Liver (tissue), 9 donors: ENCODE measurements around the gene ZNF878. TPM values are rescaled to one million over a fixed set of nuclear protein-coding genes. Genes with fewer than 3 reads are reported as not detected.

ENCODE experiments used
- DNase-seq: peaks from one replicate; pipeline ENCODE4 v3.0.0-alpha.2; 2017; ENCODE audit warnings: low spot score
- H3K27ac ChIP-seq, 2 donors: one replicate each; pipeline ENCODE4 v1.7.0; 2013; ENCODE audit warnings: inconsistent platforms in 2 of 2, low read length in 2 of 2, control low read depth in 1 of 2, low read depth in 1 of 2, mild to moderate bottlenecking in 1 of 2
- H3K27me3 ChIP-seq, 4 donors: one replicate each; pipeline versions ENCODE4 v1.6.1 to v1.7.0; 2013; ENCODE audit warnings: low read length in 3 of 4, inconsistent platforms in 1 of 4, mild to moderate bottlenecking in 1 of 4, moderate library complexity in 1 of 4; ENCODE audit not compliant: control insufficient read depth in 4 of 4, insufficient read depth in 4 of 4
- H3K36me3 ChIP-seq, 4 donors: one replicate each; pipeline versions ENCODE4 v1.6.1 to v1.7.0; 2013; ENCODE audit warnings: low read length in 3 of 4, mild to moderate bottlenecking in 3 of 4, low read depth in 1 of 4, moderate library complexity in 1 of 4; ENCODE audit not compliant: control insufficient read depth in 4 of 4, insufficient read depth in 3 of 4
- H3K4me1 ChIP-seq, 4 donors: one replicate each; pipeline versions ENCODE4 v1.6.1 to v1.7.0; 2013; ENCODE audit warnings: low read length in 3 of 4, mild to moderate bottlenecking in 3 of 4, moderate library complexity in 1 of 4; ENCODE audit not compliant: control insufficient read depth in 4 of 4, insufficient read depth in 4 of 4
- H3K4me3 ChIP-seq, 3 donors: one replicate each; pipeline versions ENCODE4 v1.6.1 to v1.7.0; 2013; ENCODE audit warnings: low read length in 3 of 3, control low read depth in 1 of 3, low read depth in 1 of 3, mild to moderate bottlenecking in 1 of 3
- H3K9ac ChIP-seq, 2 donors: one replicate each; pipeline ENCODE4 v1.7.0; 2013; ENCODE audit warnings: low read length in 2 of 2, mild to moderate bottlenecking in 2 of 2, moderate library complexity in 2 of 2, control low read depth in 1 of 2, low read depth in 1 of 2
- H3K9me3 ChIP-seq, 4 donors: one replicate each; pipeline versions ENCODE4 v1.6.1 to v1.7.0; 2013; ENCODE audit warnings: low read length in 3 of 4; ENCODE audit not compliant: control insufficient read depth in 4 of 4
- ATF3 ChIP-seq: IDR thresholded peaks from 2 replicates; pipeline ENCODE4 v1.6.1; 2016; ENCODE audit warnings: antibody characterized with exemption
- CTCF ChIP-seq: fragments of 150-350 bp; IDR thresholded peaks from 2 replicates; pipeline ENCODE4 v1.5.1; 2017; ENCODE audit warnings: improper control_type of control experiment, low read depth, low read length; ENCODE audit not compliant: missing input control
- EGR1 ChIP-seq, 2 donors: IDR thresholded peaks; 2 replicates each; pipeline ENCODE4 v1.6.1; 2016 to 2018; ENCODE audit warnings: antibody characterized with exemption in 2 of 2, low read depth in 2 of 2
- FOXA1 ChIP-seq: IDR thresholded peaks from 2 replicates; pipeline ENCODE4 v1.6.1; 2016; ENCODE audit warnings: antibody characterized with exemption
- FOXA2 ChIP-seq: IDR thresholded peaks from 2 replicates; pipeline ENCODE4 v1.6.1; 2016; ENCODE audit warnings: antibody characterized with exemption
- GABPA ChIP-seq, 2 donors: IDR thresholded peaks in 1 of 2; conservative IDR thresholded peaks in 1 of 2; 2 replicates each; pipeline ENCODE4 v1.6.1; 2016; ENCODE audit warnings: antibody characterized with exemption in 2 of 2, mild to moderate bottlenecking in 1 of 2, moderate library complexity in 1 of 2
- HNF4A ChIP-seq, 2 donors: conservative IDR thresholded peaks; 2 replicates each; pipeline ENCODE4 v1.6.1; 2016; ENCODE audit warnings: antibody characterized with exemption in 2 of 2, mild to moderate bottlenecking in 2 of 2
- HNF4G ChIP-seq: IDR thresholded peaks from 2 replicates; pipeline ENCODE4 v1.6.1; 2016; ENCODE audit warnings: antibody characterized with exemption
- JUND ChIP-seq, 2 donors: IDR thresholded peaks; 2 replicates each; pipeline ENCODE4 v1.6.1; 2016; ENCODE audit warnings: antibody characterized with exemption in 2 of 2
- MAX ChIP-seq: IDR thresholded peaks from 2 replicates; pipeline ENCODE4 v1.6.1; 2016; ENCODE audit warnings: antibody characterized with exemption
- NR2F2 ChIP-seq: IDR thresholded peaks from 2 replicates; pipeline ENCODE4 v1.6.1; 2016; ENCODE audit warnings: antibody characterized with exemption
- RAD21 ChIP-seq, 2 donors: IDR thresholded peaks; 2 replicates each; pipeline ENCODE4 v1.6.1; 2016; ENCODE audit warnings: antibody characterized with exemption in 2 of 2, mild to moderate bottlenecking in 2 of 2
- REST ChIP-seq: IDR thresholded peaks from 2 replicates; pipeline ENCODE4 v1.6.1; 2016; ENCODE audit warnings: antibody characterized with exemption, mild to moderate bottlenecking
- RXRA ChIP-seq, 2 donors: IDR thresholded peaks; 2 replicates each; pipeline ENCODE4 v1.6.1; 2017 to 2018; ENCODE audit warnings: antibody characterized with exemption in 2 of 2, mild to moderate bottlenecking in 1 of 2
- SP1 ChIP-seq: IDR thresholded peaks from 2 replicates; pipeline ENCODE4 v1.6.1; 2018; ENCODE audit warnings: antibody characterized with exemption, mild to moderate bottlenecking
- TAF1 ChIP-seq: conservative IDR thresholded peaks from 2 replicates; pipeline ENCODE4 v1.6.1; 2016; ENCODE audit warnings: antibody characterized with exemption, mild to moderate bottlenecking
- YY1 ChIP-seq: IDR thresholded peaks from 2 replicates; pipeline ENCODE4 v1.6.1; 2016; ENCODE audit warnings: antibody characterized with exemption, mild to moderate bottlenecking
- ZBTB33 ChIP-seq: IDR thresholded peaks from 2 replicates; pipeline ENCODE4 v1.6.1; 2016; ENCODE audit warnings: antibody characterized with exemption
- WGBS: extraction: QIAGEN DNeasy Blood & Tissue Kit; methylation state at CpG from one replicate; pipeline ENCODE4 v1.1.7; 2013; 5-methylcytosine and 5-hydroxymethylcytosine counted together
- polyA plus RNA-seq, 2 donors: library from polyadenylated mRNA; stranded (reverse) in 1 of 2; unstranded in 1 of 2; fragments of 200-250 nt in 1 of 2; fragments of >200 nt in 1 of 2; fragmentation: Nextera tagmentation in 1 of 2; extraction: Ambion mirVana in 1 of 2; gene quantifications; one replicate each; pipeline versions ENCODE4 v1.2.1 to v1.2.3, GENCODE V29; 2013 to 2015
- total RNA-seq, 2 donors: library from RNA; depleted of rRNA; stranded (reverse); fragments of >200 nt; gene quantifications; one replicate each; pipeline ENCODE4 v1.2.3, GENCODE V29; 2014
- donor health status: healthy.
- donor health status: healthy.
- donor health status: healthy.
- donor health status: healthy.
- donor health status: healthy.

Gene ZNF878
- total and polyA plus RNA-seq, 4 donors, result 0.25 to 0.33 TPM; not detected in 2

- Histone ChIP-seq H3K4me1 (no peaks in the 10 kb centered on the region), H3K4me3 (no peak overlapping the region), H3K9ac (no peak overlapping the region), H3K27me3 (no peaks in the 10 kb centered on the region), H3K9me3 (peaks cover 0 to 15% (median 6%) of the 10 kb centered on the region in 4 donors), H3K36me3 (peaks cover 0 to 3% (median 0%) of the 10 kb centered on the region in 4 donors), H3K27ac (no peak overlapping the region)
- TF ChIP-seq EGR1 (IDR thresholded peaks at IDR 0.05; ENCODE audit: low read depth in 2 of 2) (no peak), HNF4A (conservative IDR thresholded peaks at IDR 0.05) (no peak), ZBTB33 (no peak), FOXA2 (no peak)
- no peak for DNase-seq
- 98% methylated on average over 4 of the region's 4 CpGs for WGBS
Measured at GRCh38 chr19:12095111-12095790, 42.5 kb upstream of the ZNF878 start.

GRCh38 chr19:12093777-12094176 is 41.0 kb upstream of the ZNF878 start:
- Histone ChIP-seq H3K9ac (no peak overlapping the region), H3K4me1 (no peaks in the 10 kb centered on the region), H3K4me3 (no peak overlapping the region), H3K27ac (no peak overlapping the region), H3K36me3 (peaks cover 0 to 5% (median 0%) of the 10 kb centered on the region in 4 donors), H3K27me3 (no peaks in the 10 kb centered on the region), H3K9me3 (peaks cover 0 to 12% (median 6%) of the 10 kb centered on the region in 4 donors)
- TF ChIP-seq ZBTB33 (no peak), MAX (no peak), ATF3 (no peak), NR2F2 (no peak), EGR1 (IDR thresholded peaks at IDR 0.05; ENCODE audit: low read depth in 2 of 2) (no peak), HNF4A (conservative IDR thresholded peaks at IDR 0.05) (no peak), GABPA (IDR thresholded peaks at IDR 0.05 in 1 of 2, conservative IDR thresholded peaks at IDR 0.05 in 1 of 2) (no peak), JUND (IDR thresholded peaks at IDR 0.05) (no peak), TAF1 (no peak), RXRA (IDR thresholded peaks at IDR 0.05) (no peak), SP1 (no peak), FOXA2 (no peak), RAD21 (IDR thresholded peaks at IDR 0.05) (no peak), FOXA1 (no peak), YY1 (no peak), CTCF (no peak), HNF4G (no peak), REST (no peak)
- no peak for DNase-seq
- WGBS, result 88% methylated on average over 3 of the region's 3 CpGs
